Mesothelial cell of epicardium (in vitro differentiated cells): Measurements from ENCODE around the gene TSPAN14. TPM values are rescaled to one million over a fixed set of nuclear protein-coding genes. Genes with fewer than 3 reads are reported as not detected.

Experiments used
- DNase-seq, 2 experiments: peaks; one replicate each; pipeline ENCODE4 v3.0.0; 2021; ENCODE audit warnings: low spot score in 2 of 2; ENCODE audit not compliant: unreplicated experiment in 2 of 2
- H3K27ac Mint-ChIP-seq: 2 replicates; pipeline ENCODE4 v1.8.0; 2021; ENCODE audit warnings: mixed read lengths
- H3K27me3 Mint-ChIP-seq: 2 replicates; pipeline ENCODE4 v1.8.0; 2021; ENCODE audit warnings: low read depth, mixed read lengths
- H3K36me3 Mint-ChIP-seq: 2 replicates; pipeline ENCODE4 v1.8.0; 2021; ENCODE audit warnings: mixed read lengths
- H3K4me1 Mint-ChIP-seq: 2 replicates; pipeline ENCODE4 v1.8.0; 2021; ENCODE audit warnings: mixed read lengths
- H3K4me3 Mint-ChIP-seq: 2 replicates; pipeline ENCODE4 v1.8.0; 2021; ENCODE audit warnings: mild to moderate bottlenecking, moderate library complexity, mixed read lengths
- H3K9me3 Mint-ChIP-seq: 2 replicates; pipeline ENCODE4 v1.8.0; 2021; ENCODE audit warnings: mixed read lengths
- CTCF ChIP-seq: fragments of 200-600 bp; sonication (generic); IDR thresholded peaks from one replicate; pipeline ENCODE4 v1.5.0; 2021; ENCODE audit warnings: antibody characterized with exemption; ENCODE audit not compliant: unreplicated experiment
- total RNA-seq: library from RNA; stranded (reverse); gene quantifications from 3 replicates; pipeline ENCODE4 v1.2.1, GENCODE V29; 2021

Gene TSPAN14
- total RNA-seq, 1 donor from 2014 or later: 113 TPM

GRCh38 chr10:80466724-80467326 is 12.7 kb downstream of the TSPAN14 start:
- Mint-ChIP-seq H3K4me1 (peaks cover 83% of the 10 kb centered on the region), H3K27ac (peak overlapping the region; percentile 33), H3K9me3 (no peaks in the 10 kb centered on the region), H3K4me3 (no peak overlapping the region), H3K36me3 (peaks cover 3% of the 10 kb centered on the region), H3K27me3 (no peaks in the 10 kb centered on the region)
- no peak for TF ChIP-seq CTCF
- no peak for DNase-seq

- peaks cover 3% of the 10 kb centered on the region for H3K36me3 Mint-ChIP-seq
- H3K4me3 Mint-ChIP-seq: no peak overlapping the region
- no peak for TF ChIP-seq CTCF
- no peaks in the 10 kb centered on the region for H3K9me3 Mint-ChIP-seq
- no peaks in the 10 kb centered on the region for H3K27me3 Mint-ChIP-seq
- DNase-seq: no peak
- H3K4me1 Mint-ChIP-seq: peaks cover 81% of the 10 kb centered on the region
- H3K27ac Mint-ChIP-seq: peak overlapping the region; percentile 85
These were observed 13.9 kb downstream of the TSPAN14 start for GRCh38 chr10:80468002-80468401.

- Mint-ChIP-seq H3K27me3 (no peaks in the 10 kb centered on the region), H3K4me1 (peaks cover 78% of the 10 kb centered on the region), H3K9me3 (no peaks in the 10 kb centered on the region), H3K4me3 (no peak overlapping the region), H3K36me3 (peaks cover 3% of the 10 kb centered on the region), H3K27ac (peak overlapping the region; percentile 89)
- no peak for DNase-seq
- TF ChIP-seq CTCF: no peak
These were observed 14.8 kb downstream of the TSPAN14 start for GRCh38 chr10:80468806-80469421.

- no peak overlapping the region for H3K27ac Mint-ChIP-seq
- no peak for TF ChIP-seq CTCF
These were observed 16.2 kb downstream of the TSPAN14 start for GRCh38 chr10:80470266-80470665.

GRCh38 chr10:80471001-80471400 is 16.9 kb downstream of the TSPAN14 start:
- Mint-ChIP-seq H3K27ac (peak overlapping the region; percentile 89), H3K4me1 (peaks cover 64% of the 10 kb centered on the region), H3K4me3 (no peak overlapping the region), H3K36me3 (peaks cover 7% of the 10 kb centered on the region), H3K9me3 (no peaks in the 10 kb centered on the region), H3K27me3 (no peaks in the 10 kb centered on the region)
- TF ChIP-seq CTCF: no peak
- DNase-seq: no peak

More at GRCh38 chr10:80470266-80470665, 16.2 kb downstream of the TSPAN14 start:
- H3K9me3 Mint-ChIP-seq: no peaks in the 10 kb centered on the region
- no peak for DNase-seq
- no peak overlapping the region for H3K4me3 Mint-ChIP-seq
- no peaks in the 10 kb centered on the region for H3K27me3 Mint-ChIP-seq
- H3K36me3 Mint-ChIP-seq: peaks cover 5% of the 10 kb centered on the region
- peaks cover 72% of the 10 kb centered on the region for H3K4me1 Mint-ChIP-seq
